H1 (cell line): Measurements from ENCODE around the gene MICOS13.

Experiments
- ASH2L ChIP-seq: fragments of 200-600, 300-600 bp; sonication (generic); IDR thresholded peaks from one replicate; pipeline ENCODE4 v1.7.1; 2017; ENCODE audit warnings: low read length
- EGR1 ChIP-seq: IDR thresholded peaks from 2 replicates; pipeline ENCODE4 v1.6.1; 2011; ENCODE audit warnings: low read depth, low read length, borderline replicate concordance
- PHF8 ChIP-seq: fragments of 200-600 bp; sonication (generic); conservative IDR thresholded peaks from 2 replicates; pipeline ENCODE4 v1.7.1; 2012; ENCODE audit warnings: low read depth, mild to moderate bottlenecking, inconsistent platforms, low read length, moderate library complexity
- SP2 ChIP-seq: IDR thresholded peaks from 2 replicates; pipeline ENCODE4 v1.6.1; 2012; ENCODE audit warnings: mild to moderate bottlenecking, low read length, inconsistent platforms
- TAF7 ChIP-seq: optimal IDR thresholded peaks from 2 replicates; pipeline ENCODE3; 2011; ENCODE audit warnings: low read depth, mild to moderate bottlenecking, inconsistent platforms, low read length, moderate library complexity, borderline replicate concordance
- TF ChIP-seq, protein P1 (sequence below), 3 experiments: IDR thresholded peaks; 1 replicate in 2 of 3; 2 replicates in 1 of 3; pipeline versions ENCODE4 v1.5.1 to v1.6.1; 2011; ENCODE audit warnings: low read length in 3 of 3, mild to moderate bottlenecking in 3 of 3, inconsistent platforms in 2 of 3, low read depth in 1 of 3, moderate library complexity in 1 of 3; ENCODE audit not compliant: insufficient read depth in 1 of 3; ENCODE audit errors: control extremely low read depth in 1 of 3
- TF ChIP-seq, protein P2 (sequence below): IDR thresholded peaks from 2 replicates; pipeline ENCODE4 v1.6.1; 2012; ENCODE audit warnings: inconsistent platforms

DNA sequence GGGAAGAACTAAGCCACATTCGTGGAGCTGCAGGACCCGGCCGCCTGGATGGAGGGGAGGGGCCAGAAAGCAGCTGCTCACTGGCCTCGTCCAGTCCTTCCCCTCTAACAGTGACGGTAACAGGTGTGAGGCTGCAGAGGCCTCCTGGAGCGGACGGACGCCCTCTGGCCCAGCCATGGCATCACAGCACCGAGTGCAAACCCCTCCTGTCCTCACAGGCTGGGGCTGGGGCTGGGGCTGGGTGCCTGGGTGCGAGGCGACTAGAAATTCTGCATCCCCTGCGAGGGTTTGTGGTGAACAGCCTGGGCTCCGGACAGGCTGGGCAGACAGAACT, 3.6 kb downstream of the MICOS13 start:
- TF ChIP-seq, protein P1, sequence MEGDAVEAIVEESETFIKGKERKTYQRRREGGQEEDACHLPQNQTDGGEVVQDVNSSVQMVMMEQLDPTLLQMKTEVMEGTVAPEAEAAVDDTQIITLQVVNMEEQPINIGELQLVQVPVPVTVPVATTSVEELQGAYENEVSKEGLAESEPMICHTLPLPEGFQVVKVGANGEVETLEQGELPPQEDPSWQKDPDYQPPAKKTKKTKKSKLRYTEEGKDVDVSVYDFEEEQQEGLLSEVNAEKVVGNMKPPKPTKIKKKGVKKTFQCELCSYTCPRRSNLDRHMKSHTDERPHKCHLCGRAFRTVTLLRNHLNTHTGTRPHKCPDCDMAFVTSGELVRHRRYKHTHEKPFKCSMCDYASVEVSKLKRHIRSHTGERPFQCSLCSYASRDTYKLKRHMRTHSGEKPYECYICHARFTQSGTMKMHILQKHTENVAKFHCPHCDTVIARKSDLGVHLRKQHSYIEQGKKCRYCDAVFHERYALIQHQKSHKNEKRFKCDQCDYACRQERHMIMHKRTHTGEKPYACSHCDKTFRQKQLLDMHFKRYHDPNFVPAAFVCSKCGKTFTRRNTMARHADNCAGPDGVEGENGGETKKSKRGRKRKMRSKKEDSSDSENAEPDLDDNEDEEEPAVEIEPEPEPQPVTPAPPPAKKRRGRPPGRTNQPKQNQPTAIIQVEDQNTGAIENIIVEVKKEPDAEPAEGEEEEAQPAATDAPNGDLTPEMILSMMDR (IDR thresholded peaks at IDR 0.05; ENCODE audit: control extremely low read depth in 1 of 3, insufficient read depth in 1 of 3, low read depth in 1 of 3, low read length in 3 of 3): no peak
- TF ChIP-seq, protein P2, sequence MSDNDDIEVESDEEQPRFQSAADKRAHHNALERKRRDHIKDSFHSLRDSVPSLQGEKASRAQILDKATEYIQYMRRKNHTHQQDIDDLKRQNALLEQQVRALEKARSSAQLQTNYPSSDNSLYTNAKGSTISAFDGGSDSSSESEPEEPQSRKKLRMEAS: no peak
- TF ChIP-seq EGR1: no peak
- no peak for TF ChIP-seq ASH2L
- no peak for TF ChIP-seq SP2
- TF ChIP-seq PHF8: no peak
- no peak for TF ChIP-seq TAF7
